ENCODE measurements around the gene RPGRIP1L.

DNA sequence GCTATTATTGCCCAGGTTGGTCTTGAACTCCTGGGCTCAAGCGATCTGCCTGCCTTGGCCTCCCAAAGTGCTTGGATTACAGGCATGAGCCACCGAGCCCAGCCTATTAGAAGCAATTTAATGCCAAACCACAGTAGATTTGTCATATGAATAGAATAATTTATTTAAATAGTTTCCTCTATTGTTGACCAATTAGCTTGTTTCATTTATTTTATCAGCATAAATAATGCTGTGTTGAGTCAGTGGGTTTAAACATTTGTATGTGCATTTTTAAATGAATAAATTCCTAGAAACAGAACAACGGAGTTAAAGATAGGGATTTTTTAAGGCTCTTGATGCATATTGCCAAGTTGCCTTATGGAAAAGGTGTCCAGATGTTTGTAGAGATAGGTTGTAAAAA is 27.0 kb upstream of the RPGRIP1L start:
- TF ChIP-seq NFRKB (IDR thresholded peaks at IDR 0.05), result no peak
- TF ChIP-seq IKZF1 (IDR thresholded peaks at IDR 0.05), result no peak
- no peak for TF ChIP-seq POLR2A (IDR thresholded peaks at IDR 0.05; ENCODE audit: insufficient read depth in 1 of 2, low read depth in 2 of 2, low read length in 2 of 2)
